HG03159 (cell line): ENCODE results near the gene DISP1.
"Not testable (repeated sequence)": the region's sequence is repeated elsewhere in the genome, so short reads cannot be mapped to it uniquely, and the experiment has no call there.

ENCODE experiments used
- ATAC-seq: cut with Tn5 transposase; IDR thresholded peaks from one replicate; pipeline ENCODE4 v1.9.1; 2021; ENCODE audit warnings: mild to moderate bottlenecking, moderate library complexity; ENCODE audit not compliant: unreplicated experiment

Gene DISP1

GRCh38 chr1:222794656-222795474 is 20.0 kb upstream of the DISP1 start:
- ATAC-seq = no peak

DNA sequence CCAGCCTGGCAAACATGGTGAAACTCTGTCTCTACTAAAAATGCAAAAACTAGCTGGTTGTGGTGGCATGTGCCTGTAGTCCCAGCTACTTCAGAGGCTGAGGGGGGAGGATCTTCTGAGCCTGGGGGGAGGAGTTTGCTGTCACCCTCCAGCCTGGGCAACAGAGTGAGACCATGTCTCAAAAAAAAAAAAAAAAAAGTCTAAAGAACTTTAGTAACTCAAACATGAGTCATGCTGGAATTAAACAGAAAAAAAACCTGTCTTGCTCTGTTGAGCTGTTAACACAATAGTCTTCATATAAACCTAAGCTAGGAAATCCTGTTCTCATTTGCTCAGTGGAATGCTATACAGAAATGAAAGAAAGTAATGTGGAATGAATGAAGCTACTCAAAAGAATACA is 16.7 kb upstream of the DISP1 start:
- ATAC-seq = no peak

GRCh38 chr1:222798975-222799374 is 15.9 kb upstream of the DISP1 start:
- no peak for ATAC-seq

GRCh38 chr1:222801067-222801466 is 13.8 kb upstream of the DISP1 start:
- no peak for ATAC-seq

GRCh38 chr1:222811671-222812070 is 3.2 kb upstream of the DISP1 start:
- ATAC-seq = no peak

DNA sequence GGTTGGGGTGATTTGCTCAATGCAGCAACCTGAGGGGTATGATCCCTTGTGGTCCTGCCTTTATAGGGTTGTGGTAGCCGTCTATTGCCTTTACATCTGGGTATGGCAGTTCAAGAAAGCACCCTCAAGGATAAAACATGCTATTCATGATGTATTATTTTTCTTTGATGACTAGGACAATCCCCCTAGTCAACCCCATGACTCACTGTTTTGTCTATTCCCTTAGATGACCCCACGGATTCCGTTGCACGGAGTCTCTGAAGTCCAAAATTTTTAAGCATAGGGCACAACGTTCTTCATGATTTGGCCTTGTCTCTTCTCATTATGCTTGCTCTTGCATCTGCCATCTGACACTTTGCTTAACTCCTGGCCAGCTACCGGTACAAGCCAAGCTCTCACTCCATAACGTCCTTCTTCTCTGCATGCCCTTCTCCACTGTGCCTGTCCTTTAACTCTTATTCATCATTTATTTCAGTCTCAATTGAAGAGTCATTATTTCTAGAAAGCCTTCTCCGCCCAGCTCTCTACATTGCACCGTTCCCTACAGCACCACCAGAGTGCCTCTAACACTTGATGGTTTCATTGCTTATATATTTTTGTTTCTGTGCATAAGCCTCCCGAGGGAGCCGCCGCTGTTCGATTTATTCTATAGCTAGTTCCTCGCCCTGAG is 838 bp upstream of the DISP1 start:
- ATAC-seq = no peak

DNA sequence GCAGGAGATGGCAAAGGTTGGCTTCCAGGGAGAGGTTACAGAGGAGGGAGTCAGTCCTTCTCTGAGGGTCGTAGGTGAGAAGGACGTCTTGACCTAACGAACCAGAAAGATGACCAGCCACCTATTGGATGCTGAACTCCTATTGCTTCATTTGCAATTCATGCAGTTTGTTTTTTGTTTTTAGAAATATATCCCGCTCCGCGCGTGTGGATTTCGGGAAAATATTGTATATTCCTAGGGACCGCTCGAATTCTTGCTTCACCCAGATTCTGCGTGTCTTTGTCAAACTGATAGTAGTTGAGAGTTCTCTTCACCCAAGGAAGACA is 564 bp downstream of the DISP1 start:
- no peak for ATAC-seq

DNA sequence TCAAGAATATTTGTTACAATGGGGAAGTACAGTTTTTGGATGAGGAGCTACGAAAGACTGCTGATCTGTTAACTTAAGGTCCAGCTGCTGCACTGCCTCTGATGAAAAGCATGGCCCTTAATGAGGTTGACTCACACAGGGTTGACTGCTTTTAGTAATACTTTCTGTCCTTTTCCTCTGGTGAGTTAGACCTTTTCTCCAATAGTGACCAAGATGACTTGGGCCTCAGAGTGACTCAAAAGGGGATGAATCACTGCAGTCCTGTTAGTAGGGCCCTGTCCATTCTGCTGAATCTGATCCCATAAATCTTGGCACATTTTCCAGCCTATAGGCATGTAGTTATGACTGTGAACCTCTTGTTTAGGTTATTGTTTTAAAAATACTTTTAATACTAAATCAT is 2.7 kb downstream of the DISP1 start:
- no peak for ATAC-seq

- ATAC-seq = no peak
These were observed 3.3 kb downstream of the DISP1 start for GRCh38 chr1:222818171-222818570.

DNA sequence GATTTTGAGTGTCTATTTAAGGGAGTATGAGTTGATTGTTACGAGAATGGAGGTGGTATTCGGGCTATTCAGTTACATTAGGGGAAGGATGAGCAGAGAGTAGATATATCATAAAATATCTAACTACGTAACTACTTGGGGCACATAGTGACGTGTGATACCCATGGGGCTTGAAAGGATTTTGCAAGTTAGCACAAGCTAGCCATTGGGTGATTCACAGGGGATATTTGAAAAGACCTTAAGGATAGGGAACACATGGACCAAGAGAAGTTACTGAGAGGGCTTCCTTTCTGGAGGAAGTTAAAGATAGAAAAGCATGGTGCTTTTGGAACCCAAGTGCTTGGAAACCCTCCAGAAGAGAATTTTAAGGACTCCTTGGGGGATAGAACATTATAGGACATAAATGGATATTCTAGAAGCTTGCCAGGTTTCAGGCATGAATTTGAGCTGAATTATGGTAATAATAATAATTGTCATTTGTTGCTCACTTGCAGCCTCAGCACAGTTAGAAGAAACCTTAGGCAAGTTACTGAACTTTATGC is 5.4 kb downstream of the DISP1 start:
- no peak for ATAC-seq

GRCh38 chr1:222821239-222821638 is 6.4 kb downstream of the DISP1 start:
- ATAC-seq = no peak

GRCh38 chr1:222823695-222824094 is 8.9 kb downstream of the DISP1 start:
- no peak for ATAC-seq

GRCh38 chr1:222824641-222825040 is 9.8 kb downstream of the DISP1 start:
- ATAC-seq = no peak

DNA sequence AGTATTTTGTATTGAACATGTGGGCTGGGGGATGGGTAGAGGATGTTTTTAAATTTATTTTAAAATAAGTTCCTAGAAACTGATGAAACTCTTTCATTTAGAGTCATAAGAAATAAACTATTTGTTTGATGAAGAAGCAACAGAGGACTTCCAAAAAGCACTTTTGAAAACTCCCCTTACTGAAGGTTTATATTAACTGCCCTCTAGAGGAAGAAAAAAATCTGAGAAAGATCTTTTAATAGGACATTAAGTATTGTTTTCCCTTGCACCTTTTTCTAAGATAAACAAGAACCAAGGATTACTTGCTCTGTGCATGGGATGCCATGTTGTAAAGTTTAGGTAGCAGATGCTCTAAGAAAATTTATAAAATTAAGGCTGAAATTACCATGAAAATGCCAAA is 14.1 kb downstream of the DISP1 start:
- ATAC-seq = no peak

- ATAC-seq = no peak
These were observed 15.0 kb downstream of the DISP1 start for GRCh38 chr1:222829868-222830267.

- ATAC-seq = no peak
These were observed 18.6 kb downstream of the DISP1 start for GRCh38 chr1:222833356-222833876.

- ATAC-seq = no peak
These were observed 28.9 kb downstream of the DISP1 start for GRCh38 chr1:222843469-222844410.

- no peak for ATAC-seq
These were observed 29.6 kb downstream of the DISP1 start for GRCh38 chr1:222844411-222844779.

- no peak for ATAC-seq
These were observed 30.9 kb downstream of the DISP1 start for GRCh38 chr1:222845763-222846162.

GRCh38 chr1:222850550-222850949 is 35.7 kb downstream of the DISP1 start:
- ATAC-seq = not testable (repeated sequence)

- no peak for ATAC-seq
These were observed 37.5 kb downstream of the DISP1 start for GRCh38 chr1:222852326-222852725.
